OCI-LY7 (cell line): Measurements from ENCODE around the gene GIPC2. TPM values are rescaled to one million over a fixed set of nuclear protein-coding genes. Genes with fewer than 3 reads are reported as not detected.

Experiments
- BruUV-seq: library from RNA; stranded (reverse); fragments of 400-500 nt; replicated peaks from 2 replicates; lab custom pipeline; 2021; lab: Mats Ljungman, UMichigan
- CTCF ChIA-PET: fragments of 300-600 bp; sonication (Branson Sonifier 250); formaldehyde crosslinking; loops from one replicate; lab custom pipeline; 2022; ENCODE audit warnings: antibody characterized with exemption; ENCODE audit not compliant: unreplicated experiment; lab: Charles Lee
- POLR2A ChIA-PET: fragments of 300-600 bp; sonication (Branson Sonifier 250); formaldehyde crosslinking; loops from one replicate; lab custom pipeline; 2022; ENCODE audit warnings: antibody characterized with exemption; lab: Charles Lee
- DNase-seq: peaks from one replicate; pipeline ENCODE4 v3.0.0-alpha.2; 2015; ENCODE audit warnings: low spot score
- H2AFZ ChIP-seq: fragments of 200-600 bp; sonication (generic), shearing (Covaris generic); 2 replicates; pipeline ENCODE4 v1.6.1; 2014; ENCODE audit warnings: mild to moderate bottlenecking, antibody characterized with exemption, low read length, moderate library complexity
- H3K27ac ChIP-seq: fragments of 200-600 bp; sonication (generic); 2 replicates; pipeline ENCODE4 v1.5.1; 2014; ENCODE audit warnings: mixed run types, low read depth, mild to moderate bottlenecking, moderate library complexity, low read length, inconsistent platforms; ENCODE audit not compliant: poor library complexity, severe bottlenecking
- H3K36me3 ChIP-seq: fragments of 200-600 bp; sonication (generic); 2 replicates; pipeline ENCODE4 v1.6.1; 2014; ENCODE audit warnings: mild to moderate bottlenecking, antibody characterized with exemption, low read length, moderate library complexity, mixed read lengths; ENCODE audit not compliant: insufficient read depth
- H3K4me1 ChIP-seq: fragments of 200-600 bp; sonication (generic); 2 replicates; pipeline ENCODE4 v1.5.1; 2014; ENCODE audit warnings: mild to moderate bottlenecking, low read length; ENCODE audit not compliant: insufficient read depth, poor library complexity, severe bottlenecking
- H3K4me2 ChIP-seq: fragments of 200-600 bp; sonication (generic); 2 replicates; pipeline ENCODE4 v1.6.1; 2014; ENCODE audit warnings: mild to moderate bottlenecking, low read length
- H3K4me3 ChIP-seq: fragments of 200-600 bp; sonication (generic); 2 replicates; pipeline ENCODE4 v1.5.1; 2014; ENCODE audit warnings: mild to moderate bottlenecking, low read depth, low read length; ENCODE audit not compliant: poor library complexity, severe bottlenecking
- H3K79me2 ChIP-seq: fragments of 200-600 bp; sonication (generic); 2 replicates; pipeline ENCODE4 v1.6.1; 2016; ENCODE audit warnings: low read depth, mild to moderate bottlenecking, low read length, moderate library complexity, mixed read lengths; ENCODE audit not compliant: insufficient read depth
- H3K9me2 ChIP-seq: fragments of 200-600 bp; sonication (generic); 2 replicates; pipeline ENCODE4 v1.6.1; 2016; ENCODE audit warnings: mild to moderate bottlenecking, low read length, mixed read lengths; ENCODE audit not compliant: insufficient read depth
- H3K9me3 ChIP-seq: fragments of 200-600 bp; sonication (generic); 2 replicates; pipeline ENCODE4 v1.6.1; 2014; ENCODE audit warnings: mild to moderate bottlenecking, mixed run types, low read length, mixed read lengths
- H4K20me1 ChIP-seq: fragments of 200-600 bp; sonication (generic); 2 replicates; pipeline ENCODE4 v1.6.1; 2014; ENCODE audit warnings: mild to moderate bottlenecking, antibody characterized with exemption, low read length, moderate library complexity, mixed read lengths; ENCODE audit not compliant: insufficient read depth
- EZH2phosphoT487 ChIP-seq: fragments of 200-600 bp; sonication (generic); IDR thresholded peaks from 2 replicates; pipeline ENCODE4 v1.6.1; 2018; ENCODE audit warnings: low read depth, borderline replicate concordance, mild to moderate bottlenecking, mixed run types, antibody characterized with exemption, low read length, moderate library complexity, mixed read lengths
- intact Hi-C: fragments of 100-400 bp; cut with micrococcal nuclease; formaldehyde crosslinking; loops from one replicate; pipeline ENCODE4 v1.10.0; 2022; ENCODE audit not compliant: unreplicated experiment
- total RNA-seq, 2 experiments: library from RNA; depleted of rRNA in 1 of 2; stranded (reverse); fragments of >200 nt in 1 of 2; shearing (Covaris generic) in 1 of 2; gene quantifications; 2 replicates each; pipeline ENCODE4 v1.2.3, GENCODE V29; 2014 to 2022
- TF ChIP-seq, protein P1 (sequence below): fragments of 200-600 bp; sonication (generic); conservative IDR thresholded peaks from 2 replicates; pipeline ENCODE4 v1.5.1; 2014; ENCODE audit warnings: mild to moderate bottlenecking, antibody characterized with exemption, low read length, moderate library complexity, mixed read lengths

GIPC2 gene
- total RNA-seq, 2 experiments from 2014 or later = not detected

DNA sequence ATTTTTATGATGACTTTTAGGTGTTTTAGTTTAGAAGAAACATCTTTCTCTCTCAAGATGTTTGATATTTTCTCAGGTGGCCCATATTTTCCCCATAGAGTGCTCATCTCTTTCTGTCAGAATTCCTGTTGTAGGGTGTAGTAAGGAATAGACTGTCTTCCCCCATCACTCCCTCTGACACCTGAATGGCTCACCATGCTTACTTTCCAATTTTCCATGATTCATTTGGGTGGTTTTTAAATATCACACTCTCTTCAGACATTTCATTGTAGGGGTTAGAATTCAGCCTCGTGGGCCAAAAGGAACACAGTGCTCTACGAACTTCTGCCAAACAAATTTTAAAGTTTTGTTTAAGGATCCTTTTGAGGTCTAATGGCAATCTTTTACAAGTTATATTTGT lies 24.0 kb downstream of the GIPC2 start:
- Histone ChIP-seq H4K20me1 (no peaks in the 10 kb centered on the region), H3K4me3 (no peak overlapping the region), H3K36me3 (no peaks in the 10 kb centered on the region), H3K9me3 (no peaks in the 10 kb centered on the region), H3K9me2 (no peaks in the 10 kb centered on the region), H3K79me2 (no peaks in the 10 kb centered on the region), H3K4me2 (no peak overlapping the region), H3K4me1 (no peaks in the 10 kb centered on the region), H3K27ac (no peak overlapping the region), H2AFZ (no peak overlapping the region)
- ChIA-PET CTCF (no interaction called here), POLR2A (interaction anchor here (0.7 kb wide), 1 partner anchor 10 kb away, joined by 5 read pairs; no protein-coding TSS in a partner anchor)
- intact Hi-C loops = no loop called here
- TF ChIP-seq, protein P1, sequence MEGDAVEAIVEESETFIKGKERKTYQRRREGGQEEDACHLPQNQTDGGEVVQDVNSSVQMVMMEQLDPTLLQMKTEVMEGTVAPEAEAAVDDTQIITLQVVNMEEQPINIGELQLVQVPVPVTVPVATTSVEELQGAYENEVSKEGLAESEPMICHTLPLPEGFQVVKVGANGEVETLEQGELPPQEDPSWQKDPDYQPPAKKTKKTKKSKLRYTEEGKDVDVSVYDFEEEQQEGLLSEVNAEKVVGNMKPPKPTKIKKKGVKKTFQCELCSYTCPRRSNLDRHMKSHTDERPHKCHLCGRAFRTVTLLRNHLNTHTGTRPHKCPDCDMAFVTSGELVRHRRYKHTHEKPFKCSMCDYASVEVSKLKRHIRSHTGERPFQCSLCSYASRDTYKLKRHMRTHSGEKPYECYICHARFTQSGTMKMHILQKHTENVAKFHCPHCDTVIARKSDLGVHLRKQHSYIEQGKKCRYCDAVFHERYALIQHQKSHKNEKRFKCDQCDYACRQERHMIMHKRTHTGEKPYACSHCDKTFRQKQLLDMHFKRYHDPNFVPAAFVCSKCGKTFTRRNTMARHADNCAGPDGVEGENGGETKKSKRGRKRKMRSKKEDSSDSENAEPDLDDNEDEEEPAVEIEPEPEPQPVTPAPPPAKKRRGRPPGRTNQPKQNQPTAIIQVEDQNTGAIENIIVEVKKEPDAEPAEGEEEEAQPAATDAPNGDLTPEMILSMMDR = no peak
- TF ChIP-seq EZH2phosphoT487 = no peak
- no peak for DNase-seq
- no TSS peak for BruUV-seq

DNA sequence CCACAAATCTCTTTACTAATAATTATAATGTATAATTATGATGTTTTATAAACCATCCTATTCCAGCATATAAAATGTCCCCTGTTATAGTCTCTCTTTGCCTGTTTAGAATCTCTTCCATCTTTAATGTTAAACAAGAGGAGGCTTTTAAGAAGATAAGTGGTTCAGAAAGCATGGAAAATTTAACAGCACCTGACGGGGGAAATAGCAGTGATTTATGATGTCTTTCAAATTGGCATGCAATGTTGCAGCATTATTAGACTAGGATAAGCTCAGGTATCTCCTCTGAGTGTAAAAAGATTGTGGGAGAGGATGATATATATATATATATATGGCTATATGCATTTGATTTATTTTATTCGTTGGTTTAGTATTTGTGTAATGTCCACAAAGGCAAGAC lies 24.4 kb downstream of the GIPC2 start:
- Histone ChIP-seq H3K4me1 (no peaks in the 10 kb centered on the region), H3K36me3 (no peaks in the 10 kb centered on the region), H3K27ac (no peak overlapping the region), H3K4me3 (no peak overlapping the region), H3K79me2 (no peaks in the 10 kb centered on the region), H3K9me2 (no peaks in the 10 kb centered on the region), H3K9me3 (no peaks in the 10 kb centered on the region), H2AFZ (no peak overlapping the region), H4K20me1 (no peaks in the 10 kb centered on the region), H3K4me2 (no peak overlapping the region)
- DNase-seq = no peak
- POLR2A ChIA-PET = no interaction called here
- BruUV-seq = no TSS peak
- intact Hi-C loops = no loop called here
- CTCF ChIA-PET = no interaction called here
- TF ChIP-seq, protein P1 = no peak
- TF ChIP-seq EZH2phosphoT487 = no peak

DNA sequence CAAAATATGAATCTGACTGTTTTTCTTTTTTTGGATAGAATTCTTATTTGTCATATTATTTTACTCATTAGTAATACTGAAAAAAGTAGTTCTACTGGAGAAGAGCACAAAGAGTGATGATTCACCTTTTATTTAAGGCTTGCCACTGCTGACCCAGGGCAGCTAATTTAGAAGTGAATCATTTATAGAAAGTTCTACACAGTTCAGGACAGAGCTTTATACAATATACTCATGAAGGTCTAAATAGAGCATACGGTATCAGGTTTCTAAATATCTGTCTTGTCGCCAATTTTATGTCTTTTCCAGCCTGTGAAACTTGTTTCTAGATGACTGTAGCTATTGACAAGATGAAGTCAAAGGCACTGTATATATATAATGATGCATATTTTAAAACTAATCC lies 25.0 kb downstream of the GIPC2 start:
- Histone ChIP-seq H3K27ac (no peak overlapping the region), H3K9me2 (no peaks in the 10 kb centered on the region), H3K4me2 (no peak overlapping the region), H3K4me1 (no peaks in the 10 kb centered on the region), H4K20me1 (no peaks in the 10 kb centered on the region), H3K9me3 (no peaks in the 10 kb centered on the region), H3K36me3 (no peaks in the 10 kb centered on the region), H3K79me2 (no peaks in the 10 kb centered on the region), H2AFZ (no peak overlapping the region), H3K4me3 (no peak overlapping the region)
- intact Hi-C loops = no loop called here
- ChIA-PET CTCF (no interaction called here), POLR2A (no interaction called here)
- TF ChIP-seq, protein P1 = no peak
- TF ChIP-seq EZH2phosphoT487 = no peak
- no peak for DNase-seq
- no TSS peak for BruUV-seq
